Esophagus squamous epithelium (tissue), 5 donors: ENCODE measurements around the gene RARRES2. TPM values are rescaled to one million over a fixed set of nuclear protein-coding genes. Genes with fewer than 3 reads are reported as not detected.
"Not testable (repeated sequence)": the region's sequence is repeated elsewhere in the genome, so short reads cannot be mapped to it uniquely, and the experiment has no call there.

Source experiments
- DNase-seq: peaks from one replicate; lab custom pipeline; 2025; lab: John Stamatoyannopoulos, UW
- H3K27ac ChIP-seq, 4 donors: fragments of 200-600 bp; sonication (generic); one replicate each; pipeline ENCODE4 v1.5.1; 2016 to 2019; ENCODE audit warnings: mild to moderate bottlenecking in 1 of 4
- H3K27me3 ChIP-seq, 4 donors: fragments of 200-600 bp; sonication (generic); 1 replicate in 3 of 4; 2 replicates in 1 of 4; pipeline versions ENCODE4 v1.5.1 to v1.6.0; 2017 to 2021; ENCODE audit warnings: antibody characterized with exemption in 1 of 4
- H3K36me3 ChIP-seq, 3 donors: fragments of 200-600 bp; sonication (generic); one replicate each; pipeline ENCODE4 v1.5.1; 2016 to 2019
- H3K4me1 ChIP-seq, 3 donors: fragments of 200-600 bp; sonication (generic); one replicate each; pipeline ENCODE4 v1.5.1; 2017 to 2019
- H3K4me3 ChIP-seq, 4 donors: fragments of 200-600 bp; sonication (generic); 1 replicate in 3 of 4; 2 replicates in 1 of 4; pipeline ENCODE4 v1.5.1; 2016 to 2019; ENCODE audit warnings: mild to moderate bottlenecking in 2 of 4, moderate library complexity in 1 of 4
- H3K9me3 ChIP-seq, 3 donors: fragments of 200-600 bp; sonication (generic); one replicate each; pipeline ENCODE4 v1.5.1; 2016 to 2019
- CTCF ChIP-seq, 6 experiments: fragments of 450-650 bp in 4 of 6; fragments of 200-600 bp in 2 of 6; sonication (generic) in 2 of 6; IDR thresholded peaks; one replicate each; pipeline ENCODE4 v1.5.1; 2016 to 2019; ENCODE audit warnings: antibody characterized with exemption in 6 of 6, mild to moderate bottlenecking in 4 of 6, moderate library complexity in 4 of 6
- POLR2A ChIP-seq, 4 donors: fragments of 450-650 bp; IDR thresholded peaks; one replicate each; pipeline ENCODE4 v1.6.1; 2017; ENCODE audit warnings: antibody characterized with exemption in 4 of 4, mild to moderate bottlenecking in 4 of 4, moderate library complexity in 3 of 4
- WGBS, 2 donors: methylation state at CpG; one replicate each; pipeline ENCODE4 v1.1.5; 2018; 5-methylcytosine and 5-hydroxymethylcytosine counted together
- intact Hi-C: fragments of 100-400 bp; cut with DNase I; formaldehyde crosslinking; loops from one replicate; pipeline ENCODE4 v1.15.0; 2022
- total RNA-seq, 4 donors: library from RNA; depleted of rRNA; stranded (reverse); fragments of >200 nt; gene quantifications; one replicate each; pipeline ENCODE4 v1.1.0, GENCODE V29; 2016
- donor health status: DM: yes; HTN: yes; CAD: no.

Gene RARRES2
- total RNA-seq, 4 donors from 2014 or later, result 1.1 to 111 (median 14.9) TPM

DNA sequence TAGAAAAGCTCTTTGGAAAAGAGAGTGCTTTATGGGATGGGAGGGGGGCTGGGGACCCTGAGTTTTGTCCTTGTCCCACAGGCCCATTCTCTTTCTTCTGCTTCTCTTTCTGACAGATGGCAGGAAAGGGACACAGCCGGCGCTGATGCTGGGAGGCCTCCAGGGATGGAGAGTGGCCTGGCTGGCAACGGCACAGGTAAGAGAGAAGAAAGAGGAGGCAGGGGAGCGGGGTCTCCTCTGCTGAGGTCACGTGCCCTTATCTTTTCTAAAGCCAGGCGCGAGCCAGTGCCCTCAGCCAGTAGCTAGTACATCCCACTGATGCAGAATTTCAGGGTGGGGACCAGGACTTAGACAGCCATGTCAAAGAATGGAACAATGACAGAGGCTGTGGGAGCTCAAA, 46.9 kb upstream of the RARRES2 start:
- no peak overlapping the region for H3K4me3 ChIP-seq
- intact Hi-C loops, result no loop called here
- H3K36me3 ChIP-seq, result peaks cover 0 to 7% (median 0%) of the 10 kb centered on the region in 3 donors
- peak overlapping the region in 3 of 4 donors; percentile 22 to 37 (median 34) for H3K27ac ChIP-seq
- peaks cover 0 to 20% (median 0%) of the 10 kb centered on the region in 3 donors for H3K4me1 ChIP-seq
- WGBS, 2 donors, result 87 to 89% methylated on average over 7 of the region's 7 CpGs
- H3K9me3 ChIP-seq, result no peaks in the 10 kb centered on the region
- no peaks in the 10 kb centered on the region for H3K27me3 ChIP-seq
- no peak for TF ChIP-seq CTCF (IDR thresholded peaks at IDR 0.05)
- no peak for TF ChIP-seq POLR2A (IDR thresholded peaks at IDR 0.05)
- DNase-seq, result no peak

GRCh38 chr7:150385884-150386283, 44.5 kb upstream of the RARRES2 start:
- H3K9me3 ChIP-seq, H3K27ac ChIP-seq, H3K4me3 ChIP-seq, H3K36me3 ChIP-seq, H3K27me3 ChIP-seq, DNase-seq, intact Hi-C loops: not testable (repeated sequence)
- peaks cover 0 to 40% (median 1%) of the 10 kb centered on the region in 3 donors for H3K4me1 ChIP-seq
- 71 to 79% methylated on average over 6 of the region's 6 CpGs for WGBS, 2 donors

GRCh38 chr7:150385302-150385723, 43.9 kb upstream of the RARRES2 start:
- intact Hi-C loops, result no loop called here
- TF ChIP-seq CTCF (IDR thresholded peaks at IDR 0.05) (no peak), POLR2A (IDR thresholded peaks at IDR 0.05) (no peak)
- Histone ChIP-seq H3K36me3 (peaks cover 0 to 4% (median 0%) of the 10 kb centered on the region in 3 donors), H3K4me1 (peaks cover under 1 to 46% (median 6%) of the 10 kb centered on the region in 3 donors), H3K27me3 (no peaks in the 10 kb centered on the region), H3K9me3 (no peaks in the 10 kb centered on the region), H3K27ac (no peak overlapping the region), H3K4me3 (no peak overlapping the region)
- WGBS, 2 donors, result 85 to 86% methylated on average over 14 of the region's 14 CpGs
- DNase-seq, result no peak

- Histone ChIP-seq H3K9me3 (no peaks in the 10 kb centered on the region), H3K4me1 (peaks cover 7 to 52% (median 12%) of the 10 kb centered on the region in 3 donors), H3K27ac (peak overlapping the region in 1 of 4 donors; percentile 28), H3K36me3 (no peaks in the 10 kb centered on the region), H3K4me3 (no peak overlapping the region), H3K27me3 (no peaks in the 10 kb centered on the region)
- 78 to 81% methylated on average over 8 to 14 of the region's 15 CpGs for whole genome bisulfite sequencing, 2 donors
- no peak for TF ChIP-seq POLR2A (IDR thresholded peaks at IDR 0.05)
- TF ChIP-seq CTCF (IDR thresholded peaks at IDR 0.05), result no peak
- no peak for DNase-seq
- intact Hi-C loops, result no loop called here
Measured at GRCh38 chr7:150384406-150385301, 43.2 kb upstream of the RARRES2 start.

DNA sequence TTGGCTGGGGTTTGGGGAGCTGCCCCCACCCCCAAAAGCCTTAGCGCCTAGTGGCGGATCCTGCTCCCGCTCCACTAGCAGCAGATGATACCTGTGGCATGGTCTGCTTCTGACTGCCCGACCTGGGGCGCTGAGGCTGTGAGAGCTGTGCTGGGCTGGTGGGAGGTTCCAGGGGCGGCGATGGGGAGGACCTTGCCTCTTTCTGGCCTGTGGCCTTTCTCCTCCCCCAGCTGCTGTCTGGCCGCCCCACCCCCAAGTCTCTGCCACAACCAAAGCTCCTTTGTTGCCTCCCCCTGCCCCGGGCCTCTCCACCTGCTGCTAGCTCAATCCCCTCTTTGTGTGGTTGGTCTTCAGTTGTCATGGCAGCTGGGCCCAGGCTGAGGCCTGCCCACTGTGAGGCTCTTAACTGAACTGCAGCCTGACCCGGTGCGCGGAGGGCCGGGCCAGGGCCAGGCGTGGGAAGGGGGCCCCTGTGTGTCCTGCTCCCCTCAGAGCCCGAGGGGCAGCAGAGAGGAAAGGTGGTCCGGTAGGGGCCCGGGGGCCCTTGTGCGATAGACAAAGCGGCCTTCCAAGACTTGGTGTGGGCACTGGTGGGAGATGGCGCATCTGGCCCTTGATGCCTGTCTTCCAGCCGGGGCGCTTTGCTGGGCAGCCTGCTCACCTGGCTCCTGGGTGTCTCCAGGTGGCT, 42.4 kb upstream of the RARRES2 start:
- Histone ChIP-seq H3K27ac (peak overlapping the region in 1 of 4 donors; percentile 28), H3K9me3 (no peaks in the 10 kb centered on the region), H3K4me1 (peaks cover 9 to 52% (median 12%) of the 10 kb centered on the region in 3 donors), H3K27me3 (no peaks in the 10 kb centered on the region), H3K4me3 (no peak overlapping the region), H3K36me3 (no peaks in the 10 kb centered on the region)
- WGBS, 2 donors, result 86 to 100% methylated on average over 1 to 4 of the region's 22 CpGs
- no peak for DNase-seq
- TF ChIP-seq CTCF (IDR thresholded peaks at IDR 0.05) (no peak), POLR2A (IDR thresholded peaks at IDR 0.05) (no peak)
- intact Hi-C loops, result no loop called here
